GM12873 (cell line): ENCODE measurements around the gene TPR.

ENCODE experiments used
- TF ChIP-seq, protein P1 (sequence below): IDR thresholded peaks from 2 replicates; pipeline ENCODE4 v1.5.1; 2012; ENCODE audit warnings: low read depth, mild to moderate bottlenecking, moderate library complexity, low read length, control low read depth; ENCODE audit not compliant: insufficient read depth; ENCODE audit errors: missing control alignments

The TPR gene

DNA sequence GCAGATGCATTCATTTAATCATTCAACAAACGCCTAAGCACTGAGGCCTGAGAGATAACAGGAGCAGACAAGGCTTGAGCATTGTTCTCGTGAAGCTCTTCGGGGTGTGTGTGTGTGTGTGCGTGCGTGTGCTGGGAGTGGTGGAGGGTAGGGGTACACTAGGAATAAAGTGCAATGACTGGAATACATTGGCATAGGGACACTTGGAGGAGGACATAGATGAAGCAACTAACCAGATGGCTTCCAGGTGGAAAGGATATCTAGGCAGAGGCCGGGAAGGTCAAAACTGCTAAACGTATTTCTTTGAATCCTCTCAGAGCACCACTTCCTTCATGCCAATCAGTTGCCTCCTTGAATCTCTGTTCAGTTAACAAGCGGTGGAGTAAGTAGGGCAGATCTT, 92.6 kb downstream of the TPR start:
- TF ChIP-seq, protein P1, sequence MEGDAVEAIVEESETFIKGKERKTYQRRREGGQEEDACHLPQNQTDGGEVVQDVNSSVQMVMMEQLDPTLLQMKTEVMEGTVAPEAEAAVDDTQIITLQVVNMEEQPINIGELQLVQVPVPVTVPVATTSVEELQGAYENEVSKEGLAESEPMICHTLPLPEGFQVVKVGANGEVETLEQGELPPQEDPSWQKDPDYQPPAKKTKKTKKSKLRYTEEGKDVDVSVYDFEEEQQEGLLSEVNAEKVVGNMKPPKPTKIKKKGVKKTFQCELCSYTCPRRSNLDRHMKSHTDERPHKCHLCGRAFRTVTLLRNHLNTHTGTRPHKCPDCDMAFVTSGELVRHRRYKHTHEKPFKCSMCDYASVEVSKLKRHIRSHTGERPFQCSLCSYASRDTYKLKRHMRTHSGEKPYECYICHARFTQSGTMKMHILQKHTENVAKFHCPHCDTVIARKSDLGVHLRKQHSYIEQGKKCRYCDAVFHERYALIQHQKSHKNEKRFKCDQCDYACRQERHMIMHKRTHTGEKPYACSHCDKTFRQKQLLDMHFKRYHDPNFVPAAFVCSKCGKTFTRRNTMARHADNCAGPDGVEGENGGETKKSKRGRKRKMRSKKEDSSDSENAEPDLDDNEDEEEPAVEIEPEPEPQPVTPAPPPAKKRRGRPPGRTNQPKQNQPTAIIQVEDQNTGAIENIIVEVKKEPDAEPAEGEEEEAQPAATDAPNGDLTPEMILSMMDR, result no peak

GRCh38 chr1:186275822-186276221, 99.2 kb downstream of the TPR start:
- TF ChIP-seq, protein P1, result no peak

DNA sequence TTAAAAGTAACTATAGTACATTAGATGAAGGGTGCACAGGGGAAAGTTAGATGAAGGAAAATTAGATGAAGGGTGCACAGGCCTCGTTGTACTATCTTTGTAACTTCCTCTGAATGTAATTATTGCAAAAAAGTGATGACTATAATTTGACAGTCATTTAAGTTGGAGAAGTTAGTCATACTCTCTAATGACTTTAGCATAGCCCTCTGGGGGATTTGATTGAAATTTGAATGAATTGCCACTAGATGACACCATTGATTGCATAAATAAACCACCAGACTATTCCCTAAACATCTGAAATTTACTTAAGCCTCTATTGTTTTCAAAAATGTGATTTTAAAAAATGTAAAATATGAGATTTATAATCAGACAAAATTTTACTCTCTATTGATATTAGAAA, 102.6 kb downstream of the TPR start:
- TF ChIP-seq, protein P1, result no peak

GRCh38 chr1:186271032-186271431, 104.0 kb downstream of the TPR start:
- TF ChIP-seq, protein P1, result no peak
